ENCODE data around the gene EPB41L4B.
A peak's percentile ranks its signal among the peaks of the same experiment; 100 is the strongest.
"Not testable (repeated sequence)": the region's sequence is repeated elsewhere in the genome, so short reads cannot be mapped to it uniquely, and the experiment has no call there.

EPB41L4B gene

GRCh38 chr9:109241207-109241606 is 79.7 kb downstream of the EPB41L4B start:
- no peak for DNase-seq

GRCh38 chr9:109239240-109239639 is 81.6 kb downstream of the EPB41L4B start:
- DNase-seq, result no peak

- no peak for DNase-seq
Observed at GRCh38 chr9:109238655-109239054, 82.2 kb downstream of the EPB41L4B start.

- no peak for DNase-seq
Observed at GRCh38 chr9:109238125-109238524, 82.7 kb downstream of the EPB41L4B start.

- DNase-seq, result peak; percentile 71
Observed at GRCh38 chr9:109232449-109233237, 88.2 kb downstream of the EPB41L4B start.

GRCh38 chr9:109231593-109231992 is 89.3 kb downstream of the EPB41L4B start:
- DNase-seq, result no peak

GRCh38 chr9:109230277-109230676 is 90.6 kb downstream of the EPB41L4B start:
- DNase-seq, result no peak

- DNase-seq, result no peak
Observed at GRCh38 chr9:109229682-109230081, 91.2 kb downstream of the EPB41L4B start.

- no peak for DNase-seq
Observed at GRCh38 chr9:109228093-109228642, 92.7 kb downstream of the EPB41L4B start.

- DNase-seq, result no peak
Observed at GRCh38 chr9:109225629-109226028, 95.2 kb downstream of the EPB41L4B start.

- no peak for DNase-seq
Observed at GRCh38 chr9:109224751-109225150, 96.1 kb downstream of the EPB41L4B start.

- DNase-seq, result not testable (repeated sequence)
Observed at GRCh38 chr9:109218242-109218641, 102.6 kb downstream of the EPB41L4B start.

GRCh38 chr9:109214414-109214813 is 106.4 kb downstream of the EPB41L4B start:
- no peak for DNase-seq

GRCh38 chr9:109213285-109214121 is 107.4 kb downstream of the EPB41L4B start:
- no peak for DNase-seq

GRCh38 chr9:109212768-109213167 is 108.1 kb downstream of the EPB41L4B start:
- no peak for DNase-seq

GRCh38 chr9:109206670-109207069 is 114.2 kb downstream of the EPB41L4B start:
- DNase-seq, result no peak

- DNase-seq, result no peak
Observed at GRCh38 chr9:109205526-109205925, 115.3 kb downstream of the EPB41L4B start.

GRCh38 chr9:109203761-109204360 is 117.0 kb downstream of the EPB41L4B start:
- DNase-seq, result no peak

- DNase-seq, result no peak
Observed at GRCh38 chr9:109199676-109200075, 121.2 kb downstream of the EPB41L4B start.

- DNase-seq, result no peak
Observed at GRCh38 chr9:109198736-109199382, 122.0 kb downstream of the EPB41L4B start.

- DNase-seq, result no peak
Observed at GRCh38 chr9:109193974-109194556, 126.8 kb downstream of the EPB41L4B start.

- no peak for DNase-seq
Observed at GRCh38 chr9:109192732-109193361, 128.0 kb downstream of the EPB41L4B start.
